Thyroid gland (tissue), 4 donors: ENCODE measurements around the gene RPAP2.

ENCODE experiments used
- CTCF ChIP-seq, 6 experiments: fragments of 200-600 bp in 3 of 6; fragments of 450-650 bp in 3 of 6; sonication (generic) in 3 of 6; IDR thresholded peaks; one replicate each; pipeline ENCODE4 v1.5.1; 2016 to 2019; ENCODE audit warnings: antibody characterized with exemption in 6 of 6, mild to moderate bottlenecking in 2 of 6, inconsistent platforms in 1 of 6, moderate library complexity in 1 of 6
- POLR2A ChIP-seq, 2 donors: fragments of 450-650 bp; IDR thresholded peaks; one replicate each; pipeline ENCODE4 v1.6.1; 2017; ENCODE audit warnings: antibody characterized with exemption in 2 of 2, mild to moderate bottlenecking in 2 of 2, moderate library complexity in 1 of 2

- TF ChIP-seq CTCF (IDR thresholded peaks at IDR 0.05) (no peak), POLR2A (IDR thresholded peaks at IDR 0.05) (no peak)
Measured at GRCh38 chr1:92411511-92411910, 112.7 kb downstream of the RPAP2 start.
